ENCODE results near the gene ACADS.

Gene ACADS

GRCh38 chr12:120784804-120785203 is 59.2 kb downstream of the ACADS start:
- in situ Hi-C loops (cut with MboI; ENCODE audit: low sequenced_read_pairs) = no loop called here

GRCh38 chr12:120787889-120788288 is 62.3 kb downstream of the ACADS start:
- in situ Hi-C loops (cut with MboI; ENCODE audit: low sequenced_read_pairs) = no loop called here

All from HL-60/S4 treated with retinoic acid at 250 ng/mL for 4 days and 3 days (cell line).